ENCODE data around the gene ATOH8.

- no peak for TF ChIP-seq TAF1 (IDR thresholded peaks at IDR 0.05; ENCODE audit: low read depth)
- no peak for TF ChIP-seq REST (IDR thresholded peaks at IDR 0.05; ENCODE audit: low read depth)
- no peak for TF ChIP-seq YY1 (IDR thresholded peaks at IDR 0.05; ENCODE audit: low read depth)
- no peak for TF ChIP-seq ZBTB7A (IDR thresholded peaks at IDR 0.05; ENCODE audit: low read depth)
Measured at GRCh38 chr2:85757860-85758259, 4.1 kb downstream of the ATOH8 start.

Measured in Ishikawa (cell line).